BE2C (cell line): ENCODE data around the gene MED25.

Experiments used
- DNase-seq: peaks from one replicate; pipeline ENCODE4 v3.0.0-alpha.2; 2020
- H3K27me3 ChIP-seq: fragments of 250-450 bp; sonication (Bioruptor Pico); 2 replicates; pipeline ENCODE4 v1.5.1; 2020; ENCODE audit warnings: mild to moderate bottlenecking
- H3K36me3 ChIP-seq: fragments of 250-450 bp; sonication (Bioruptor Pico); 2 replicates; pipeline ENCODE4 v1.5.1; 2020; ENCODE audit warnings: mild to moderate bottlenecking
- H3K4me1 ChIP-seq: fragments of 250-450 bp; sonication (Bioruptor Pico); 2 replicates; pipeline ENCODE4 v1.5.1; 2020
- H3K4me3 ChIP-seq: 2 replicates; pipeline ENCODE4 v1.5.1; 2011; ENCODE audit warnings: low read depth, low read length
- H3K9me3 ChIP-seq: fragments of 250-450 bp; sonication (Bioruptor Pico); 2 replicates; pipeline ENCODE4 v1.5.1; 2020
- TF ChIP-seq, protein P1 (sequence below): IDR thresholded peaks from 2 replicates; pipeline ENCODE4 v1.5.1; 2012; ENCODE audit warnings: mild to moderate bottlenecking, low read depth, low read length

Gene MED25

DNA sequence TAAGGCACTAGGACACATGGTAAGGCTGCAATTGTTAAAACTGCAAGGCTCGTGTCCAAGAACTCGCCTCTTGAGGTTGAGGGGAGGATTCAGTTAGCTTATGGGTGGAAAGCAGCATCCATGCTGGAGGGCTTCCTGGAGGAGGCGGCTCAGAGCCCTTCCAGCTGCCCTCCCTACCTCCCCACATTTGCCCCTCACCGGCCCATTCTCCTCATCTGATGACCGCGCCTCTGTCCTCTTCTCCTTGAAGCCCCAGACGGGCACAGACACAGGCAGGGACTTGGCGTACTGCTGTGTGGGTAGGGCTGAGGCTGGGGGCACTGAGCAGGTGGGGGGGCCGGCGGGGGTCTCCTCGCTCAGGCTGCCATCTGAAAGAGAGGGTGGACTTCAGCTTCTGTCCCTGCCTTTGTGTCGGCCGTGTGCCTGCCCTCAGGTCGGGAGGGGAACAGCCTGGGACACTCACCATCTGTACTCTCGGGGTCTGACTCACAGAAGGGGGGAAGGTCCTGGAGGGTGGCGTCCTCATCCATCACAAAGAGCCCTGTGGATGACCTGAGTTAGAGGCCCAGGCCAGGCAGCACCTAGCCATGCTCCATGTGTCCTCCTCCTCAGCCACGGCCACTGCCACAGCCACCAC, 53.4 kb downstream of the MED25 start:
- Histone ChIP-seq H3K36me3 (peaks cover 2% of the 10 kb centered on the region; the same call in 1 of the 2 replicates), H3K4me3 (no peak overlapping the region), H3K4me1 (peaks cover 19% of the 10 kb centered on the region), H3K9me3 (no peaks in the 10 kb centered on the region), H3K27me3 (no peaks in the 10 kb centered on the region)
- no peak for DNase-seq
- TF ChIP-seq, protein P1, sequence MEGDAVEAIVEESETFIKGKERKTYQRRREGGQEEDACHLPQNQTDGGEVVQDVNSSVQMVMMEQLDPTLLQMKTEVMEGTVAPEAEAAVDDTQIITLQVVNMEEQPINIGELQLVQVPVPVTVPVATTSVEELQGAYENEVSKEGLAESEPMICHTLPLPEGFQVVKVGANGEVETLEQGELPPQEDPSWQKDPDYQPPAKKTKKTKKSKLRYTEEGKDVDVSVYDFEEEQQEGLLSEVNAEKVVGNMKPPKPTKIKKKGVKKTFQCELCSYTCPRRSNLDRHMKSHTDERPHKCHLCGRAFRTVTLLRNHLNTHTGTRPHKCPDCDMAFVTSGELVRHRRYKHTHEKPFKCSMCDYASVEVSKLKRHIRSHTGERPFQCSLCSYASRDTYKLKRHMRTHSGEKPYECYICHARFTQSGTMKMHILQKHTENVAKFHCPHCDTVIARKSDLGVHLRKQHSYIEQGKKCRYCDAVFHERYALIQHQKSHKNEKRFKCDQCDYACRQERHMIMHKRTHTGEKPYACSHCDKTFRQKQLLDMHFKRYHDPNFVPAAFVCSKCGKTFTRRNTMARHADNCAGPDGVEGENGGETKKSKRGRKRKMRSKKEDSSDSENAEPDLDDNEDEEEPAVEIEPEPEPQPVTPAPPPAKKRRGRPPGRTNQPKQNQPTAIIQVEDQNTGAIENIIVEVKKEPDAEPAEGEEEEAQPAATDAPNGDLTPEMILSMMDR: no peak

DNA sequence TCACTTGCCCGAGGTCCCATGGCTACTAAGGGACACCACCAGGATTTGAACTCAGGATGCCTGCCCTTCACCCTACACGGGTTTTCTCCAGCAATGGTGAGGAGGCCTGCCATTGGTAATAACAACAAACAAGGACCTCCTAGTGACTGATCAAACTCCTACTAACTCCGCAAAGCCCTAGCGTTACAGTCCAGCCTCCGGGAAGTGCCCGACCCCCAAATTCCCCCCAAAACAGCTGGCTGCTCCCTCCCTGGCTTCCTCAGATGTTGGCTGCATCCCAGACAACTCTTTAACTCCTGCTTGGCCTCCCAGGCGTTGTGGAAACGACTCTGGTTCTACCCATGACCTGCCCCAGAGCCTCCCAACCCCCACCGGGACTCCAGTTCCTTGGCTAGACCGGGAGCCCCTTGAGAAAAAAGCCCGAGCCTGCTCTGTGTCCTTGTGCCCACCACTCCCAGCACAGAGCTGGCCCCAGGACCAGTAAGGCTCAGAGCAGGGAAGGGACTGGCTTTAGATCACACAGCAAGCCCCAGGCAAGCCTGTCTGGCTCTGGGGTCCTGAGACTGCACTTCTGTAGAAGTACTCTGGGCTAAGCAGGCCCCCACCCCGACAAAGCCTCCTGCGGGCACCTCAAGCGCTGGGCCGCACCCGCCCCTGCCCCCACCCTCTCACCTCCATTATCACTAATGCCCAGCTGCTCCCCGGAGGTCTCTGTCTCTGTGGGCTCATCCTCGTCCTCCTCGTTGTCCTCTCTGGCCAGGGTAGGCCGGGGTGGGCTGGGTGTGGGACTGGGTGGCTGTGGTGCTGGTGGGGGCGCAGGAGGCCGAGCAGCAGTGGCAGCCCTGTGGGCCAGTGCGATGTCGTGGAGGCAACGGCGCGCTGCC, 54.4 kb downstream of the MED25 start:
- Histone ChIP-seq H3K9me3 (no peaks in the 10 kb centered on the region), H3K36me3 (0 out of 2 replicates have a peak, but pooled peaks cover 2% of the 10 kb centered on the region), H3K4me1 (peaks cover 17% of the 10 kb centered on the region), H3K4me3 (no peak overlapping the region), H3K27me3 (no peaks in the 10 kb centered on the region)
- no peak for DNase-seq
- TF ChIP-seq, protein P1: no peak

DNA sequence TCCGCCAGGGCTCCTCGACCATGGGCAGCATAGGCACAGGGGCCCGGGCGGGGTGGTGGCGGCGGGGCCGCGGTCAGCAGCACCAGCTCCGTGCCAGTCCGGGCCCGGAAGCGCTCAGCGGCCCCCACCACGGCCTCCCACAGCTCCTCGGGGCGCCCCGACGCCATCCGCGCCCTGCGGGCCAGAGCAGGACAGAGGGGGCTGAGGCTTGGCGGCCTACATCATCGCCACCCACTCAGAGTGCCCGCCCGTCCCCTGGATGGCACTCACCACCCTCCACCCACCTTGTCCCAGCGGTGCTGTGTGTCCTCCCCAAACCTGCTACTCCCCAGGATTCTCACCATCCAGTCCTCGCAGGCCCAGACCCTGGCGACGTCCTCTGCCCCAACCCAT, 55.0 kb downstream of the MED25 start:
- H3K4me3 ChIP-seq: no peak overlapping the region
- TF ChIP-seq, protein P1: no peak
- H3K4me1 ChIP-seq: peaks cover 17% of the 10 kb centered on the region
- DNase-seq: no peak
- H3K36me3 ChIP-seq: 0 out of 2 replicates have a peak, but pooled peaks cover 2% of the 10 kb centered on the region
- H3K27me3 ChIP-seq: no peaks in the 10 kb centered on the region
- H3K9me3 ChIP-seq: no peaks in the 10 kb centered on the region

DNA sequence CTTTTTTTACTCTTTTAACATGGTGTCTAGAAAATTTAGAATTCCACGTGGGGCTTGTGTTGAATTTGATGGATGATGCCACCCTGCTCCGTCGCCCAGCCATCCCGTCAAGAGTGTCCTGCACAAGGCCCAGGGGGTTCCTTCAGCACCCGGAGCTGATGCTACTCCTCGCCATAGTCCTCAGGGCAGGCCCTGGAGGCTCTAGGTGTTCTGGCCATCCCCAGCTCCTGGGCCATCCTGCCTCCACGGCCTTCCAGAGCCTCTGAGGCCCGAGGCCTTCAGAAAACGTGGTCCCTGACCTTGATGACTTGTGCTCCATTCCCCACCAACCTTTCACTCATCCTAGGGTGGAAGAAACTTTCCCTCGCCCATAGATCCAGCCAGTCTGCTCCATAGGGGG, 55.7 kb downstream of the MED25 start:
- no peak for DNase-seq
- Histone ChIP-seq H3K27me3 (no peaks in the 10 kb centered on the region), H3K4me1 (peaks cover 14% of the 10 kb centered on the region), H3K4me3 (no peak overlapping the region), H3K36me3 (0 out of 2 replicates have a peak, but pooled peaks cover 2% of the 10 kb centered on the region), H3K9me3 (no peaks in the 10 kb centered on the region)
- TF ChIP-seq, protein P1: no peak

DNA sequence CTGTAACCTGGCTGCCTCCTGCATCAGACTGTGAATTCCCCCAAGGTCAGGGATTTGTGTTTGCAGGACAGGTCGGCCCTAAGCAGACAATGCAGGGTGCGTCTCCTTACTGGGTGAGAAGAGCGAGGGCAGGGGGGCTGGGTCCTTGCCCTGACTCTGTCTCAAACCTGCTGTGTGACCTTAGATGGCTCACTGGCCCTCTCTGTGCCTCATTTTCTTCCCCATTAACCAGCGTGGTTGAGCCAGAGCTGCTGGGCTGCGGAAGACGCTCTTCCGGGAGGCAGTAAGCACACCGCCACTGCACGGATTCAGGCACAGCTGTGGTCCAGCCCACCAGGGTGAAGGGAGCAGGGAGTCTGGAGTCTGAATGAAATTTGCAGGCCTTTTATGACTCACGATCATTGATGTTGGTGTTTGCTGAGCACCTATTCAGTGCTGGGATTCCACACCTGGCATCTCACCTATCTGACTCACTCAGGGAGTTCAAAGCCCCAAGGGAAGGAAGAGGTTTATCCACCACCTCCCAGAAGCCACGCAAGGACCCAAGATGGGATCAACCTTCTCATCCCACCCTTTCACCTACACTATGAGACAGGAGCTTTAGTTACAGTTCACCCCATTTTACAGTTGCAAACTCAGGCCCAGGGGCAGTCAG, 56.5 kb downstream of the MED25 start:
- no peak for DNase-seq
- H3K36me3 ChIP-seq: 0 out of 2 replicates have a peak, but pooled peaks cover 2% of the 10 kb centered on the region
- H3K9me3 ChIP-seq: no peaks in the 10 kb centered on the region
- no peaks in the 10 kb centered on the region for H3K27me3 ChIP-seq
- no peak overlapping the region for H3K4me3 ChIP-seq
- TF ChIP-seq, protein P1: no peak
- H3K4me1 ChIP-seq: peaks cover 11% of the 10 kb centered on the region
